Gastrocnemius medialis (tissue), 4 donors: ENCODE data around the gene SLC5A10. TPM values are rescaled to one million over a fixed set of nuclear protein-coding genes. Genes with fewer than 3 reads are reported as not detected.

ENCODE experiments used
- ATAC-seq, 2 donors: fragments of 150-250 bp; one replicate each; pipeline ENCODE4 v1.9.1; 2016
- DNase-seq, 2 donors: peaks; one replicate each; pipeline ENCODE4 v3.0.0-alpha.2; 2019
- H3K27ac ChIP-seq, 4 donors: fragments of 200-600 bp; sonication (generic); 1 replicate in 1 of 4; 2 replicates in 3 of 4; pipeline ENCODE4 v1.5.1; 2016 to 2018; ENCODE audit warnings: mild to moderate bottlenecking in 2 of 4, moderate library complexity in 1 of 4
- H3K27me3 ChIP-seq, 3 donors: fragments of 200-600 bp; sonication (generic) in 2 of 3; 1 replicate in 1 of 3; 2 replicates in 2 of 3; pipeline versions ENCODE4 v1.5.1 to v1.6.0; 2016 to 2019; ENCODE audit warnings: mild to moderate bottlenecking in 1 of 3, moderate library complexity in 1 of 3
- H3K36me3 ChIP-seq, 2 donors: fragments of 200-600 bp; sonication (generic) in 1 of 2; one replicate each; pipeline ENCODE4 v1.5.1; 2017 to 2018
- H3K4me1 ChIP-seq, 2 donors: fragments of 200-600 bp; sonication (generic) in 1 of 2; one replicate each; pipeline ENCODE4 v1.5.1; 2016 to 2017; ENCODE audit warnings: mild to moderate bottlenecking in 2 of 2
- H3K4me3 ChIP-seq, 4 donors: fragments of 200-600 bp; sonication (generic) in 3 of 4; 1 replicate in 1 of 4; 2 replicates in 3 of 4; pipeline ENCODE4 v1.5.1; 2016 to 2019; ENCODE audit warnings: mild to moderate bottlenecking in 2 of 4
- H3K9me3 ChIP-seq, 3 donors: fragments of 200-600 bp; sonication (generic) in 2 of 3; 1 replicate in 1 of 3; 2 replicates in 2 of 3; pipeline ENCODE4 v1.5.1; 2016 to 2019
- POLR2A ChIP-seq, 2 donors: fragments of 450-650 bp; IDR thresholded peaks; one replicate each; pipeline ENCODE4 v1.6.1; 2017; ENCODE audit warnings: antibody characterized with exemption in 2 of 2, mild to moderate bottlenecking in 2 of 2, moderate library complexity in 2 of 2
- in situ Hi-C, 4 donors: fragments of 200-750 bp; cut with MboI; loops; one replicate each; pipeline versions ENCODE4 v1.15.0 to v1.8.0; 2017; ENCODE audit warnings: low sequenced_read_pairs in 4 of 4
- intact Hi-C: fragments of 100-400 bp; cut with DNase I; formaldehyde crosslinking; loops from one replicate; pipeline ENCODE4 v1.15.1; 2023; ENCODE audit warnings: low total_unique reads
- total RNA-seq, 4 donors: library from RNA; depleted of rRNA; stranded (reverse); fragments of >200 nt; gene quantifications; one replicate each; pipeline versions ENCODE4 v1.1.0 to v1.2.3, GENCODE V29; 2016
- TF ChIP-seq, protein P1 (sequence below), 5 experiments: fragments of 450-650 bp in 3 of 5; fragments of 200-600 bp in 2 of 5; sonication (generic) in 2 of 5; IDR thresholded peaks in 4 of 5; conservative IDR thresholded peaks in 1 of 5; 1 replicate in 4 of 5; 2 replicates in 1 of 5; pipeline ENCODE4 v1.5.1; 2016 to 2019; ENCODE audit warnings: antibody characterized with exemption in 5 of 5, mild to moderate bottlenecking in 3 of 5, moderate library complexity in 3 of 5

Gene SLC5A10
- total RNA-seq, 4 donors from 2014 or later, result not detected

DNA sequence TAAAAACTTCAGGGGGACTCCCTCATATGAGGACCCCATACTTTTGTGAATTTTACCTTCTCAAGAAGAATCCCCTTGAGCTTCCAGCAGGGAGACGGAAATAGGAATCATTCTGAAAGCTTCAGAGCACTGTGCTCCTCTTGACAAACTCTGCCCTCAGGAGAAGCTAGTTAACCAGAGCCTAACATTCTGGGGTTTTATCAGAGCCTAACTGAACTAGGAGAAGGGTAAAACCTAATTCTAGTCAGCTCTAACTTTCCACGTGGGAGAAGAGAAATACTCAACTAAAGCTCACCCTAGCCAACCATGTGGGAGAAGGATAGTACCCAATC, 13.3 kb upstream of the SLC5A10 start:
- Histone ChIP-seq H3K27me3 (peaks cover 0 to 11% (median 0%) of the 10 kb centered on the region in 3 donors), H3K9me3 (no peaks in the 10 kb centered on the region), H3K27ac (no peak overlapping the region), H3K4me1 (no peaks in the 10 kb centered on the region), H3K36me3 (no peaks in the 10 kb centered on the region), H3K4me3 (no peak overlapping the region)
- intact Hi-C loops (no loop called here), in situ Hi-C loops (no loop called here)
- no peak for ATAC-seq
- DNase-seq, result no peak
- TF ChIP-seq POLR2A (IDR thresholded peaks at IDR 0.05), result no peak
- TF ChIP-seq, protein P1, sequence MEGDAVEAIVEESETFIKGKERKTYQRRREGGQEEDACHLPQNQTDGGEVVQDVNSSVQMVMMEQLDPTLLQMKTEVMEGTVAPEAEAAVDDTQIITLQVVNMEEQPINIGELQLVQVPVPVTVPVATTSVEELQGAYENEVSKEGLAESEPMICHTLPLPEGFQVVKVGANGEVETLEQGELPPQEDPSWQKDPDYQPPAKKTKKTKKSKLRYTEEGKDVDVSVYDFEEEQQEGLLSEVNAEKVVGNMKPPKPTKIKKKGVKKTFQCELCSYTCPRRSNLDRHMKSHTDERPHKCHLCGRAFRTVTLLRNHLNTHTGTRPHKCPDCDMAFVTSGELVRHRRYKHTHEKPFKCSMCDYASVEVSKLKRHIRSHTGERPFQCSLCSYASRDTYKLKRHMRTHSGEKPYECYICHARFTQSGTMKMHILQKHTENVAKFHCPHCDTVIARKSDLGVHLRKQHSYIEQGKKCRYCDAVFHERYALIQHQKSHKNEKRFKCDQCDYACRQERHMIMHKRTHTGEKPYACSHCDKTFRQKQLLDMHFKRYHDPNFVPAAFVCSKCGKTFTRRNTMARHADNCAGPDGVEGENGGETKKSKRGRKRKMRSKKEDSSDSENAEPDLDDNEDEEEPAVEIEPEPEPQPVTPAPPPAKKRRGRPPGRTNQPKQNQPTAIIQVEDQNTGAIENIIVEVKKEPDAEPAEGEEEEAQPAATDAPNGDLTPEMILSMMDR (IDR thresholded peaks at IDR 0.05 in 4 of 5, conservative IDR thresholded peaks at IDR 0.05 in 1 of 5), result no peak

- TF ChIP-seq POLR2A (IDR thresholded peaks at IDR 0.05), result no peak
- TF ChIP-seq, protein P1 (IDR thresholded peaks at IDR 0.05 in 4 of 5, conservative IDR thresholded peaks at IDR 0.05 in 1 of 5), result no peak
- in situ Hi-C loops, result no loop called here
- peaks cover 5 to 12% (median 11%) of the 10 kb centered on the region in 3 donors for H3K27me3 ChIP-seq
- no peak overlapping the region for H3K27ac ChIP-seq
- no peaks in the 10 kb centered on the region for H3K4me1 ChIP-seq
- ATAC-seq (no peak), DNase-seq (no peak)
- intact Hi-C loops, result no loop called here
- H3K9me3 ChIP-seq, result no peaks in the 10 kb centered on the region
- no peak overlapping the region for H3K4me3 ChIP-seq
- no peaks in the 10 kb centered on the region for H3K36me3 ChIP-seq
Measured at GRCh38 chr17:18944646-18945045, 7.3 kb upstream of the SLC5A10 start.

GRCh38 chr17:18946536-18946935, 5.4 kb upstream of the SLC5A10 start:
- ATAC-seq (no peak), DNase-seq (no peak)
- no peaks in the 10 kb centered on the region for H3K4me1 ChIP-seq
- TF ChIP-seq POLR2A (IDR thresholded peaks at IDR 0.05), result no peak
- TF ChIP-seq, protein P1 (IDR thresholded peaks at IDR 0.05 in 4 of 5, conservative IDR thresholded peaks at IDR 0.05 in 1 of 5), result no peak
- no peak overlapping the region for H3K4me3 ChIP-seq
- no peaks in the 10 kb centered on the region for H3K36me3 ChIP-seq
- peaks cover 17 to 23% (median 20%) of the 10 kb centered on the region in 3 donors for H3K27me3 ChIP-seq
- no peaks in the 10 kb centered on the region for H3K9me3 ChIP-seq
- no peak overlapping the region for H3K27ac ChIP-seq
- in situ Hi-C loops, result no loop called here
- intact Hi-C loops, result no loop called here

DNA sequence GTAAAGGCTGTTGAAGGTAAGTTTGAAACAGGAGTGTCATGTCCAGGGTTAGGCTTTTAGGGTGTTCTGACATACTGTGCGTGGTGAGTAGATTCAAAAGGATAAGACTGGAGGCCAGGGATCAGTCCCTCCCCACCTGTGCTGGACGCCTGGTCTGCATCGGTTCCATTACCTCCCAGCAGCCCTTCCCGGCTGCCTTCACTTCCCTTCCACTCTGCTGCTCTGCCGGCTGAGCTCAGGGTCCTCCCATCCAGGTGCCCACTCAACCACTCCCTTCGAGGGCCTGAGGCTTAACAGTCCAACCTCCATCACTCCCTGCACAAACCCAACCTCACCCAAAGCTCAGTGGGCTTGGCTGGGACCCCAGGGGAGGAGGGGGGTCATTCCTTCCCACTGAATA, 4.1 kb upstream of the SLC5A10 start:
- no peak for TF ChIP-seq POLR2A (IDR thresholded peaks at IDR 0.05)
- TF ChIP-seq, protein P1 (IDR thresholded peaks at IDR 0.05 in 4 of 5, conservative IDR thresholded peaks at IDR 0.05 in 1 of 5), result no peak
- in situ Hi-C loops (no loop called here), intact Hi-C loops (no loop called here)
- peaks cover 16 to 20% (median 17%) of the 10 kb centered on the region in 3 donors for H3K27me3 ChIP-seq
- DNase-seq, result no peak
- no peak overlapping the region for H3K27ac ChIP-seq
- H3K36me3 ChIP-seq, result no peaks in the 10 kb centered on the region
- H3K4me1 ChIP-seq, result no peaks in the 10 kb centered on the region
- H3K4me3 ChIP-seq, result no peak overlapping the region
- no peak for ATAC-seq
- H3K9me3 ChIP-seq, result no peaks in the 10 kb centered on the region

GRCh38 chr17:18948476-18949006, 3.4 kb upstream of the SLC5A10 start:
- intact Hi-C loops (no loop called here), in situ Hi-C loops (no loop called here)
- H3K9me3 ChIP-seq, result no peaks in the 10 kb centered on the region
- peaks cover 16 to 20% (median 17%) of the 10 kb centered on the region in 3 donors for H3K27me3 ChIP-seq
- no peaks in the 10 kb centered on the region for H3K4me1 ChIP-seq
- DNase-seq (no peak), ATAC-seq (no peak)
- no peaks in the 10 kb centered on the region for H3K36me3 ChIP-seq
- no peak for TF ChIP-seq POLR2A (IDR thresholded peaks at IDR 0.05)
- TF ChIP-seq, protein P1 (IDR thresholded peaks at IDR 0.05 in 4 of 5, conservative IDR thresholded peaks at IDR 0.05 in 1 of 5), result no peak
- no peak overlapping the region for H3K4me3 ChIP-seq
- H3K27ac ChIP-seq, result no peak overlapping the region
